DOHH2 (cell line): ENCODE data around the gene PLG.
A peak's percentile ranks its signal among the peaks of the same experiment; 100 is the strongest.

Source experiments
- H3F3A ChIP-seq: fragments of 200-600 bp; sonication (generic), shearing (Covaris generic); 2 replicates; pipeline ENCODE4 v1.6.0; 2016; ENCODE audit warnings: antibody characterized with exemption, mild to moderate bottlenecking; ENCODE audit not compliant: control insufficient read depth, insufficient read depth
- H3K27ac ChIP-seq: fragments of 200-600 bp; sonication (generic); 2 replicates; pipeline ENCODE4 v1.5.1; 2014; ENCODE audit warnings: low read depth, mild to moderate bottlenecking, low read length, moderate library complexity
- H3K27me3 ChIP-seq: fragments of 200-600 bp; sonication (generic); 2 replicates; pipeline ENCODE4 v1.6.1; 2014; ENCODE audit warnings: mild to moderate bottlenecking, low read length, mixed read lengths; ENCODE audit not compliant: control insufficient read depth
- H3K36me3 ChIP-seq: fragments of 200-600 bp; sonication (generic); 2 replicates; pipeline ENCODE4 v1.6.1; 2014; ENCODE audit warnings: mild to moderate bottlenecking, low read length, moderate library complexity, mixed read lengths; ENCODE audit not compliant: control insufficient read depth
- H3K4me1 ChIP-seq: fragments of 200-600 bp; sonication (generic); 2 replicates; pipeline ENCODE4 v1.6.1; 2014; ENCODE audit warnings: mild to moderate bottlenecking, low read length, mixed read lengths; ENCODE audit not compliant: control insufficient read depth
- H3K4me2 ChIP-seq: fragments of 200-600 bp; sonication (generic); 2 replicates; pipeline ENCODE4 v1.6.0; 2014; ENCODE audit warnings: mild to moderate bottlenecking, low read length, moderate library complexity
- H3K4me3 ChIP-seq: fragments of 200-600 bp; sonication (generic); 2 replicates; pipeline ENCODE4 v1.5.1; 2014; ENCODE audit warnings: mild to moderate bottlenecking, low read length, mixed read lengths
- H3K79me2 ChIP-seq: fragments of 200-600 bp; sonication (generic); 2 replicates; pipeline ENCODE4 v1.6.1; 2014; ENCODE audit warnings: mild to moderate bottlenecking, low read length, mixed read lengths; ENCODE audit not compliant: control insufficient read depth
- H3K9me2 ChIP-seq: fragments of 200-600 bp; sonication (generic); replicated peaks from 2 replicates; pipeline ENCODE4 v1.6.1; 2014; ENCODE audit warnings: mild to moderate bottlenecking, low read length, mixed read lengths; ENCODE audit not compliant: control insufficient read depth
- H3K9me3 ChIP-seq: fragments of 200-600 bp; sonication (generic); 2 replicates; pipeline ENCODE4 v1.6.1; 2014; ENCODE audit warnings: antibody characterized with exemption, low read length, mixed read lengths; ENCODE audit not compliant: control insufficient read depth, insufficient read depth
- H4K20me1 ChIP-seq: fragments of 200-600 bp; sonication (generic); 2 replicates; pipeline ENCODE4 v1.6.0; 2014; ENCODE audit warnings: low read depth, mild to moderate bottlenecking, antibody characterized with exemption, low read length, moderate library complexity; ENCODE audit not compliant: control insufficient read depth, insufficient read depth
- EZH2phosphoT487 ChIP-seq: fragments of 200-600 bp; sonication (generic); IDR thresholded peaks from 2 replicates; pipeline ENCODE4 v1.6.1; 2017; ENCODE audit warnings: borderline replicate concordance, mild to moderate bottlenecking, antibody characterized with exemption, low read length, moderate library complexity, mixed read lengths
- TF ChIP-seq, protein P1 (sequence below): fragments of 200-600 bp; sonication (generic); IDR thresholded peaks from one replicate; pipeline ENCODE4 v1.5.1; 2014; ENCODE audit warnings: antibody characterized with exemption, mild to moderate bottlenecking, low read depth, low read length; ENCODE audit not compliant: poor library complexity, severe bottlenecking

Gene PLG

DNA sequence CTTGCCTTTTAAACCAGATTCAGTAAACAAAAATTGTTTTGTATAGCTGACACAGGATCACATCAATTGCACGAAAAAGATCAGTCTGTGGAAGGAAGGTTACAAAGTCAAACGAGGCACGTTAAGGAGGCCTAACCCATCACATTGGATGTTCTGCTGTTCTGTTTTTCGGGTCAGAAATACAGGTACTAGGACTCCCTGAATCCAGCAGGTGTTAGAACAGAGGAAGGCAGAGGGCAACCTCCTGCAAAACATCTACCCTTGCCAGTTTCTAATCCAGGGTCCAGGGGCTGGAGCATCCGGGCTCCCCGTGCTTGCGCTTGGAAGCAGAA lies 64.6 kb downstream of the PLG start:
- no peak overlapping the region for H3K4me3 ChIP-seq
- no peak overlapping the region for H3K27ac ChIP-seq
- TF ChIP-seq, protein P1, sequence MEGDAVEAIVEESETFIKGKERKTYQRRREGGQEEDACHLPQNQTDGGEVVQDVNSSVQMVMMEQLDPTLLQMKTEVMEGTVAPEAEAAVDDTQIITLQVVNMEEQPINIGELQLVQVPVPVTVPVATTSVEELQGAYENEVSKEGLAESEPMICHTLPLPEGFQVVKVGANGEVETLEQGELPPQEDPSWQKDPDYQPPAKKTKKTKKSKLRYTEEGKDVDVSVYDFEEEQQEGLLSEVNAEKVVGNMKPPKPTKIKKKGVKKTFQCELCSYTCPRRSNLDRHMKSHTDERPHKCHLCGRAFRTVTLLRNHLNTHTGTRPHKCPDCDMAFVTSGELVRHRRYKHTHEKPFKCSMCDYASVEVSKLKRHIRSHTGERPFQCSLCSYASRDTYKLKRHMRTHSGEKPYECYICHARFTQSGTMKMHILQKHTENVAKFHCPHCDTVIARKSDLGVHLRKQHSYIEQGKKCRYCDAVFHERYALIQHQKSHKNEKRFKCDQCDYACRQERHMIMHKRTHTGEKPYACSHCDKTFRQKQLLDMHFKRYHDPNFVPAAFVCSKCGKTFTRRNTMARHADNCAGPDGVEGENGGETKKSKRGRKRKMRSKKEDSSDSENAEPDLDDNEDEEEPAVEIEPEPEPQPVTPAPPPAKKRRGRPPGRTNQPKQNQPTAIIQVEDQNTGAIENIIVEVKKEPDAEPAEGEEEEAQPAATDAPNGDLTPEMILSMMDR = no peak
- TF ChIP-seq EZH2phosphoT487 = no peak

DNA sequence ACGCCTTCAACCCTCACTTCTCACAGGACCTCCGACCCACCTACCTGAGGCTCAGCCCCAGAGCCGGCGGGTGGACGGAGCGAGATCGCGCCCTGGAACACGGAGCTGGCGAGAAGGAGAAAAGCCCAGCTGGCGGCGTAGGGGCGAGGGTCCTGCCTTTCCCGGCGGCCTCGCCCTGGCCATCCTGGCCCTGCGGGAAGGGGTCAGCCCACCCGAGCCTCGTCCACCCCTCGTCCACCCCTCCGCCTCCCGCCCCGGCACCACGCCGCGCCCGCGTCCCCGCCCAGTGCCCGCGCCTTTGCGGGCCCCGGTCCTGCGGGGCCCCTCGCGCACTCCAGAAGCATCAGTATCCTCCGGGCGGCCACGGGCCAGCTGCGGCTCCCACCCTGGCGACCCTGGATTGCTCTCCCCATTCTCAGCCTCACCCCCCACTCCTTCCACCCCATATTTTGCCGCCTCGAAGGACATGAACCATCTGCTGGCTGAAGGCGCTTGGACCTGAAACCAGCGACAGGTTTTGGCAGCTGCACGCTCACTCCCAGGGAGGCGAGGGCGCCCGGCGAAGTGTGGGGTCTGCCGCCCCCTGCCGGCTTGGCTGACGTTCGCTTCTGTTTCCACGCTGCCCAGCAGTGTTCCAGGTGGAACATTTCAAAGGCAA lies 65.1 kb downstream of the PLG start:
- Histone ChIP-seq H3K27ac (no peak overlapping the region), H3F3A (no peaks in the 10 kb centered on the region), H3K4me2 (0 out of 2 replicates have a peak overlapping the region, but pooled peaks have one; percentile 7), H3K79me2 (no peaks in the 10 kb centered on the region), H3K9me3 (no peaks in the 10 kb centered on the region), H3K36me3 (no peaks in the 10 kb centered on the region), H3K4me3 (no peak overlapping the region), H3K27me3 (no peaks in the 10 kb centered on the region), H3K9me2 (no peaks in the 10 kb centered on the region), H3K4me1 (peaks cover 31% of the 10 kb centered on the region), H4K20me1 (no peaks in the 10 kb centered on the region)
- TF ChIP-seq, protein P1 = peak; percentile 91
- no peak for TF ChIP-seq EZH2phosphoT487

More for the DNA sequence above, 64.6 kb downstream of the PLG start:
- no peaks in the 10 kb centered on the region for H4K20me1 ChIP-seq
- no peaks in the 10 kb centered on the region for H3F3A ChIP-seq
- no peak overlapping the region for H3K4me2 ChIP-seq
- no peaks in the 10 kb centered on the region for H3K27me3 ChIP-seq
- peaks cover 31% of the 10 kb centered on the region for H3K4me1 ChIP-seq
- no peaks in the 10 kb centered on the region for H3K9me3 ChIP-seq
- H3K9me2 ChIP-seq = no peaks in the 10 kb centered on the region
- H3K36me3 ChIP-seq = no peaks in the 10 kb centered on the region
- H3K79me2 ChIP-seq = no peaks in the 10 kb centered on the region

DNA sequence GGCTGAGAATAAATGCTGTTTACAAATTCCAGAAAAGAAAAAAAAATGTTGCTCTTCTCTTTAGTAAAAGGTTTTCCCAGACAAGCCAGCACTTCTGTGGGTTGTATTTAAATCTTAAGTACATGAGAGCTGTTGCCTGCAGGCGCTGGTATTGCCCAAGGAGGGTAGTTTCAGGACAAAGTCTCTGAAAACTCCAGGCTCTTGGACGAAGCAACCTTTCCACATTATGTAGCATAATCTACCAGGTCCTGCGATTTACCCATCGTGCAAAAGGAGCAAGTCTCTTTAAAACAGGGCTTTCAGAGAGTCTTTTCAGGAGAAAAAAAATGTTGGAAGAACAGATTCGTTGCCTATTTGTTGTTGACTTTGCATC lies 65.6 kb downstream of the PLG start:
- H3K4me1 ChIP-seq = peaks cover 31% of the 10 kb centered on the region
- no peak overlapping the region for H3K4me2 ChIP-seq
- H3K27me3 ChIP-seq = no peaks in the 10 kb centered on the region
- no peak overlapping the region for H3K27ac ChIP-seq
- no peaks in the 10 kb centered on the region for H4K20me1 ChIP-seq
- H3K9me2 ChIP-seq = no peaks in the 10 kb centered on the region
- no peaks in the 10 kb centered on the region for H3F3A ChIP-seq
- TF ChIP-seq, protein P1 = peak; percentile 52
- TF ChIP-seq EZH2phosphoT487 = no peak
- no peak overlapping the region for H3K4me3 ChIP-seq
- H3K79me2 ChIP-seq = no peaks in the 10 kb centered on the region
- no peaks in the 10 kb centered on the region for H3K9me3 ChIP-seq
- no peaks in the 10 kb centered on the region for H3K36me3 ChIP-seq
